ENCODE data around the gene LMO1.

- TF ChIP-seq, protein P1, sequence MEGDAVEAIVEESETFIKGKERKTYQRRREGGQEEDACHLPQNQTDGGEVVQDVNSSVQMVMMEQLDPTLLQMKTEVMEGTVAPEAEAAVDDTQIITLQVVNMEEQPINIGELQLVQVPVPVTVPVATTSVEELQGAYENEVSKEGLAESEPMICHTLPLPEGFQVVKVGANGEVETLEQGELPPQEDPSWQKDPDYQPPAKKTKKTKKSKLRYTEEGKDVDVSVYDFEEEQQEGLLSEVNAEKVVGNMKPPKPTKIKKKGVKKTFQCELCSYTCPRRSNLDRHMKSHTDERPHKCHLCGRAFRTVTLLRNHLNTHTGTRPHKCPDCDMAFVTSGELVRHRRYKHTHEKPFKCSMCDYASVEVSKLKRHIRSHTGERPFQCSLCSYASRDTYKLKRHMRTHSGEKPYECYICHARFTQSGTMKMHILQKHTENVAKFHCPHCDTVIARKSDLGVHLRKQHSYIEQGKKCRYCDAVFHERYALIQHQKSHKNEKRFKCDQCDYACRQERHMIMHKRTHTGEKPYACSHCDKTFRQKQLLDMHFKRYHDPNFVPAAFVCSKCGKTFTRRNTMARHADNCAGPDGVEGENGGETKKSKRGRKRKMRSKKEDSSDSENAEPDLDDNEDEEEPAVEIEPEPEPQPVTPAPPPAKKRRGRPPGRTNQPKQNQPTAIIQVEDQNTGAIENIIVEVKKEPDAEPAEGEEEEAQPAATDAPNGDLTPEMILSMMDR (IDR thresholded peaks at IDR 0.05; ENCODE audit: poor library complexity), result no peak
- no peak for TF ChIP-seq EZH2 (IDR thresholded peaks at IDR 0.05; ENCODE audit: borderline replicate concordance)
- TF ChIP-seq EZH2phosphoT487 (IDR thresholded peaks at IDR 0.05; ENCODE audit: low read depth, severe bottlenecking, unreplicated experiment), result no peak
Observed at GRCh38 chr11:8258289-8258688, 5.4 kb downstream of the LMO1 start.
